ENCODE results near the gene JCHAIN.
"Not testable (repeated sequence)": the region's sequence is repeated elsewhere in the genome, so short reads cannot be mapped to it uniquely, and the experiment has no call there.

Gene JCHAIN

GRCh38 chr4:70687821-70688794 lies 21.8 kb upstream of the JCHAIN start, which contains the start of gene UTP3:
UTP3 (plus strand) TSS chr4:70688532; CDS start chr4:70688678, 146 bp downstream.
- DNase-seq (ENCODE audit: low spot score), result peak; percentile 97

DNA sequence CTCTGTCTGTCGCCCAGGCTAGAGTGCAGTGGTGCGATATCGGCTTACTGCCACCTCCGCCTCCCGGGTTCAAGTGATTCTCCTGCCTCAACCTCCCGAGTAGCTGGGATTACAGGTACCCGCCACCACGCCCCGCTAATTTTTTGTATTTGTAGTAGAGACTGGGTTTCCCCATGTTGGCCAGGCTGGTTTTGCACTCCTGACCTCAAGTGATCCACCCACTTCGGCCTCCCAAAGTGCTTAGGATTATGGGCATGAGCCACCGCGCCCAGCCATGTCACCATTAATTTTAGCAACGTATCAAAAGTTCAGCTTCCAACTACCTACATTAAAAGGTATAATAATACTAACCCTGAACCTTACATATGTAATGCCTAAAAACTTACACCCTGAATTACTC lies 21.1 kb upstream of the JCHAIN start:
- DNase-seq (ENCODE audit: low spot score), result no peak

DNA sequence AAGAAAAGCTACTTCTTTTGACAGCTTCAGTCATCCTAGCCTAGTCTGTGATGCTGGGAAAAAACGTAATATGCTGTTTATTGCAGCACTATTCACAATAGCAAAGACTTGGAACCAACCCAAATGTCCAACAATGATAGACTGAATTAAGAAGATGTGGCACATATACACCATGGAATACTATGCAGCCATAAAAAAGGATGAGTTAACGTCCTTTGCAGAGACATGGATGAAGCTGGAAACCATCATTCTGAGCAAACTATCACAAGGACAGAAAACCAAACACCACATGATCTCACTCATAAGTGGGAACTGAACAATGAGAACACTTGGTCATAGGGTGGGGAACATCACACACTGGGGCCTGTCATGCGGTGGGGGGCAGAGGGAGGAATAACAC lies 15.8 kb upstream of the JCHAIN start:
- not testable (repeated sequence) for DNase-seq (ENCODE audit: low spot score)

DNA sequence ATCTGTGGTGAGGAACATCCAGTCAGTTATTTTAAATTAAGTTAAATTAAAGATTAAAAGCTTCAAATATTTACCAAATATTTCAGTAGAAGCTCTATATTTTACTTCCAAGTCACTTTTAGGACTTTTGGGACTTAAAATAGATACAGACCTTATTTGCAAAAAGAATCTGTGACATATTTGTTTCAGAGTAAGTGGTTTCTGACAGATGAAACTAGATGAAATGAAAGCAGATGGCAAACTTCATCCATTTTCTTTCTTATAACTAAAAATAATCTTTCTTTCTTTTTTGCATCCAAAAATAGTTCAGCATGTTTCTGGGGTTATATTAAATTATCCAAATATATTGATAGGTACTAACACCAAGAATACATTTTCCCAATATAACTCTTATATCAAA lies 15.4 kb upstream of the JCHAIN start:
- DNase-seq (ENCODE audit: low spot score), result peak; percentile 50

DNA sequence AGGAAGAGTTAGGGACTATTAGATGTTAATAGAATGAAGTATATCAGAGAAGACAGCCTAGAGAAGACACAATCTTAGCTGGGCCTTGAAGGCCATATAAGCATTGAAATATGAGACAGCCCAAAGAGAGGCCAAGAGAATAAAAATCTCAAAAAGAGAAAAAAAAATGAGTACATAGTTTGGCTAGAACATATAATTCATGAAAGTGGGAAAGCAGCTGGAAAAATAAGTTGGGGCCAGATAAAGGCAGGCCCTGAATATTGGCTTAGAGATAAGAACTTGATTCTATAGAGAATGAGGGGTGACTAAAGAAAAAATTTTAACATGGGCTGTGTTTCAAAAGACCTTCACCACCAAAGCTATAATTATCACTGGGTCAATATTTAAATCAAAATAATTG lies 14.6 kb upstream of the JCHAIN start:
- DNase-seq (ENCODE audit: low spot score), result no peak

DNA sequence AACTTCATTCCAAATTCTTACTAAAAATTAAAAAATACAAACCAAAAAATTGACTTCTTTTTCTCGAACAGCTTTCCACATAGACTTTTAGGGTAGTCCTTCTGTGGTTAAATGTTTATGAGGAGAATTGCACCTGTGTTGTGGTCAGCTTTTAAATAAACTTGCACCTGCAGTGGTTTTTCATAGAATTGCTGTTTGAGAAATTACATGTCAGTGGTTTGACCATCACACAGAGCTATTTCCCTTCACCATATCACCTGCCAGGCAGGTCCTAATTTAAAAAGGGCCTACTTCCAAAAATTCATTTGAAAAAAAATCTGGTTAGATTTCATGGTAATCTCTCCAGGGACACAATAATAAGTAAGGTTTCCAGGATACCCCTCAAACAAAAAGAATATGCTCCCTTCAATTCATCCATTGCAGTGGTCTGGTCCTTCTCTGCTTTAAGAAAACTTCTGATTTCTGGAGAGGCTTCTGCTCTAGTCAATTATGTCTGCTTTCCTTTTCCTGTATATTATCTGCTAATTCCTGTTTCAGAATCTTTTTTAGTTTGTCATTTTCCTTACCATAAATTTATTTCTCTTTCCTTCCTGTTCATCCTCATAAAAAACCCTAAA lies 12.2 kb upstream of the JCHAIN start:
- DNase-seq (ENCODE audit: low spot score), result peak; percentile 93

DNA sequence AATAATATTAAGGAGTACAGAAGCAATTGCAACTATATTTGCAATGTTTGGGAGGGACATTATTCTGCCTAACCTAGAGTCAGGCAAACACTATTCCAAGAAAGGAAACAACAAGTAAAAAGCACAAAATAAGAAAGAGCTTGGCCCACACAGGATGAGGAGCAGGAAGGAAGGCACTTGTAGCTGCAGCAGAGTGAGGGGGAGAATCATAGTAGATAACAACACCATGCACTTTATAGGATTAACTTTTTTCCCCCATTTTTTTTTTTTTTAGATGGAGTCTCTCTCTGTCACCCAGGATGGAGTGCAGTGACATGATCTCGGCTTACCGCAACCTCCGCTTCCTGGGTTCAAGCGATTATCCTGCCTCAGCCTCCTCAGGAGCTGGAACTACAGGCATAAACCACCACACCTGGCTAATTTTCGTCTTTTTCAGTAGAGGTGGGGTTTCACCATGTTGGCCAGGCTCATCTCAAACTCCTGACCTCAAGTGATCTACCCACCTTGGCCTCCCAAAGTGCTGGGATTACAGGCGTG lies 10.3 kb upstream of the JCHAIN start:
- DNase-seq (ENCODE audit: low spot score), result peak; percentile 51

DNA sequence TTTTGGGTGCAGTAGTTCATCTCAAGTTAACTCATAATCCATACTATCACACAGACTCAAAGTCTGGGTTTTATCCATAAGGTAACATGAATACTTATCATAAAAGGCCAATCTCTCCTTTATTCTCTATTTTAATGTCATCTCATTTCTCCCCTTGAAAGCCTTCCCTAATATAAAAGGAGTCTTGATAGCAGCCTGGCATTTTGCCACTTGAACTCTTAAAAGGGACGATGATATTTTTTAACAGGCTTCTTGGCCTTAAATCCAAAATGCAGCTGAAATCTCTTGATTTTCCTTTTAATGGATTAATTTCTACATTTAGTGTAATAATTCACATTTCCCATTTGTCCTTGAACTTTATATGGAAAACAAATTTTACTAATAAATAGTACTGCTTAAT lies 8.4 kb upstream of the JCHAIN start:
- DNase-seq (ENCODE audit: low spot score), result no peak

DNA sequence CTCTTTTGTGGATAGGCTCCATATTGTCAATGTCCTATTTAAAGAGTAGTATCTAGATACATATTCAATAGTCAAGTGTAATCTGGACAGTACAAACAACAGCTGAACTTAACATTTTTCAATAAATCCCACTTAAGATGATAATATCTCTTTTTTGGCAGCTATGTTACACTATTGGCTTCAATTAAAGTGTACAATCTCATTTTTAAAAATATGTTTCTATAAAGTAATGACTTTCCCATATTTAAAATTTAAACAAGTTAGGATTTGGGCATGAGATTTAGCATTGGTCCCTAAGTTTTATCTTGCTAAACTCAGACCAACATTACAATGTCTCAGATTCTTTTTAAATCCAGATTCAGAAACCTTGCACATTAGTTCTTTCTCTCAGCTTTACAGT lies 7.9 kb upstream of the JCHAIN start:
- DNase-seq (ENCODE audit: low spot score), result no peak

DNA sequence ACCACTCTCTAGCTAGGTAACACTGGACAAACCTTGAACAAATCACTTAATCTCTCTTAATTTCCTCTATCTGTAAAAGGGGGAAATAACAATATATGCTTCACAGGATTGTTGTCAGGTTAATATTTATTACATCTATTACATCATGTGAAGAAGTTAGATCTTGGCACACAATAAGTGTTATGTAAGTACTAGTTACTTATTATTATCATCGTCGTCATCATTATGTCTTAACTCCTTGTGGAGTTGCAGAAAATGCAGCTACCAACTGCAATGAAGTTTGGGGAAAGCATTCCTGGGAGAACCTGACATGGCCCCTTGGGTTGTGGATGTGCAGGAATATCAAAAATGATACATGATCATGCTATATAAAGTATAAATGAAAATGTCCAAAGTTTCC lies 4.8 kb upstream of the JCHAIN start:
- DNase-seq (ENCODE audit: low spot score), result no peak

GRCh38 chr4:70670332-70671014 lies 4.2 kb upstream of the JCHAIN start:
- DNase-seq (ENCODE audit: low spot score), result no peak

GRCh38 chr4:70667740-70668535 lies 1.6 kb upstream of the JCHAIN start:
- DNase-seq (ENCODE audit: low spot score), result peak; percentile 68

DNA sequence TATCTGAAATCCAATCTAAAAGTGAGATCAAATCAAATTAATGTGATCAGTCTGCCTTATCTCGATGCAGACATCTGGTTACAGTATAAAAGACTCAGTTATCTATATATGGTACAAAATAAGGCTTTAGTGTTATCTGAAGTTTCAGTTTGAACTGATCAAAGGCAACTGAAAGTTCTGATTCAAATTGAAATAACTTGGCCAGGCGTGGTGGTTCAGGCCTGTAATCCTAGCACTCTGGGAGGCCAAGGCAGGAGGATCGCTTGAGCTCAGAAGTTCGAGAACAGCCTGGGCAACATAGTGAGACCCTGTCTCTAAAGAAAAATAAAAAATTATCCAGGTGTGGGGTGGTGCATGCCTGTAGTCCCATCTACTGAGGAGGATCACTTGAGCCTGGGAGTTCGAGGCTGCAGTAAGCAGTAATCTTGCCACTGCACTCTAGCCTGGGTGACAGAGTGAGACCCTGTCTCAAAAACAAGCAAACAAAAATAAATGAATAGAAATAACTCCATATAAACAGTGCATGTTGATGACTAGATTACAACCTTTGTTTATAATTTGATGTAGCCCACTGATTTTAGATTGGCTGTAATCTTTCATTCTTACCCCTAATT lies 4.9 kb downstream of the JCHAIN start:
- DNase-seq (ENCODE audit: low spot score), result not testable (repeated sequence)

GRCh38 chr4:70660106-70660505 lies 6.2 kb downstream of the JCHAIN start:
- no peak for DNase-seq (ENCODE audit: low spot score)

GRCh38 chr4:70658418-70658817 lies 7.9 kb downstream of the JCHAIN start:
- DNase-seq (ENCODE audit: low spot score), result no peak

GRCh38 chr4:70657326-70657725 lies 9.0 kb downstream of the JCHAIN start:
- no peak for DNase-seq (ENCODE audit: low spot score)

DNA sequence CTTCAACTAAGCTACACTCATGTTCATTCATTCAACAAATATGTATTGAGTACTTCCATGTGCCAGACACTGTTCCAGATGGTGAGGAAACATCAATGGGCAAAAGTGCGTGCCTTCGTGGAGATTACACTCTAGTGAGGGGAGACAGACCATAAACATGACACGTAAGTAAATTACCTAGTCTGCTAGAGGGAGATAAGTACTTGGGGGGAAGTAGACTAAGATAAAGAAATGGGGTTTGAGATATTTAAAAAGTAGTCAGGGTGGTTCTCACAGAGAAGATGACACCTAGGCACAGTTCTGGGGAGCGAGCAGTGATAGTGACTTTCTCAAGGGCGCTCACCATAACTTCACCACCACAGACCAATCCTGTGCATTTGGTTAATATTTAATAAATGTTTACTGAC lies 11.7 kb downstream of the JCHAIN start:
- no peak for DNase-seq (ENCODE audit: low spot score)

DNA sequence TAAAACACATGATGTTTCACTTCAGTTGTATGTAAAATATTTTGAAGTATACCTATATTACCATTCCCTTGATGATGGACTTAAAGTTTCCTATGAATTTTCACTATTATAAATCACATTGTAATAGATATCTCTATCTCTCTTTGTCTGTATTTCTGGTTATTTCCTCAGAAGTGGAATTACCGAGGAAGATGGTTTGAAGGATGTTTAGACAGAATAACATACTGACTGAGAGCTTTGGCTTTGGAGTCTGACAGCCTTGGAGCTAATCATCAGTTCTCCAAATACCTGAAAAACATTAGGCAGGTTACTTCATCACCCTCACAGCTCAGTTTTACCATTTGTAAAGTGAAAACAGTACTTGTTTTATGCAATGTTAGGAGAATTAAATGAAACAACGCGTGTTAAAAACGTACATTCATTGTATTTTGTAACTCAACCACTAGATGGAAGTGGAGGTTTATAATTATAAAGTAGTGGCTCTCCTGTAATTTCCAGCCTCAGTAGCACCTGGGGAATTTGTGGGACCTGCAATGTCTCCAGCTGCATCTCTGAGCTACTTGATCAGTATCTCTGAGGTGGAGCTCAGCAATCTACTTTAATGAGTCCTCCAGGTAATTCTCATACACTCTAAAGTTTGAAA lies 14.3 kb downstream of the JCHAIN start:
- peak; percentile 70 for DNase-seq (ENCODE audit: low spot score)

- DNase-seq (ENCODE audit: low spot score), result peak; percentile 57
Observed at GRCh38 chr4:70650741-70651140, 15.6 kb downstream of the JCHAIN start.

DNA sequence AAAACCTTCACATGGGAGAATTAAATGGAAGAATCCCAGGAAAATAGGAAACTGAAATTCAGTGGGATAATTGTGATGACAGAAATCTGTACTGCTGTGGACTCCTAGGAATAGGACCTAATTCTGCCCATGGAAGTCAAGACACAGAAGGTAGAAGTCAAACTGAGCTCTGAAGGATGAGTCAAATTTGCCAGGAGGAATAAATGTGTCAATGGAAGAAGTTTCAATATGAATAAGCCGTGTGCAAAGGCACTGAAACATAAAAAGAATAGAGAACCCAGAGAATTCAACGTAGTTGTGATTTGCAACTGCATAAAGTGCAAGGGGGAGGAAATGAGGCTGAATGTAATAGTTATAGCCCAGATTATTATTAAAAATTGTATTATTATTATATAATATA lies 26.1 kb downstream of the JCHAIN start:
- no peak for DNase-seq (ENCODE audit: low spot score)

Data from NAMALWA (cell line).